Measurements from ENCODE around the gene KLHL25. TPM values are rescaled to one million over a fixed set of nuclear protein-coding genes. Genes with fewer than 3 reads are reported as not detected.

KLHL25 gene
- polyA plus RNA-seq, 1 experiment, result 4.5 TPM

DNA sequence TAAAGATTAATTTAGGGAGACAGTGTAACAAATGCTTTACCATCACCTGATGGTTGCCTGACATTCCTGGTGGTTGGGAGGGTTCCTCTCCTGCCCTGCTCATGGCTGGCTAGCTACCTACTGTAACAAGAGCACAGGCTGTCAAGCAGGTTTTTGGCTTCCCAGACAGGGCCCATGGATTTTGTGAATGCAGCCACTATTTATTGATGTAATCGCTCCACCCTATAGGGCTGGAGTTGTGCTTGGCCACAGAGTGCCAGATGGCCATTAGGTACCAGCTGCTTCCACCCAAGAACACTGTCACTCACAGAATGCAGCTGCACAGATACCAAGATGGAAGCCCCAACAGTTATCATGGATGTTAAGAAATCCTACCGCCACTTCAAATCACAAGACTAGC, 31.0 kb upstream of the KLHL25 start:
- no peak overlapping the region for H3K4me3 ChIP-seq (ENCODE audit: low read depth, low read length)
- TF ChIP-seq, protein P1, sequence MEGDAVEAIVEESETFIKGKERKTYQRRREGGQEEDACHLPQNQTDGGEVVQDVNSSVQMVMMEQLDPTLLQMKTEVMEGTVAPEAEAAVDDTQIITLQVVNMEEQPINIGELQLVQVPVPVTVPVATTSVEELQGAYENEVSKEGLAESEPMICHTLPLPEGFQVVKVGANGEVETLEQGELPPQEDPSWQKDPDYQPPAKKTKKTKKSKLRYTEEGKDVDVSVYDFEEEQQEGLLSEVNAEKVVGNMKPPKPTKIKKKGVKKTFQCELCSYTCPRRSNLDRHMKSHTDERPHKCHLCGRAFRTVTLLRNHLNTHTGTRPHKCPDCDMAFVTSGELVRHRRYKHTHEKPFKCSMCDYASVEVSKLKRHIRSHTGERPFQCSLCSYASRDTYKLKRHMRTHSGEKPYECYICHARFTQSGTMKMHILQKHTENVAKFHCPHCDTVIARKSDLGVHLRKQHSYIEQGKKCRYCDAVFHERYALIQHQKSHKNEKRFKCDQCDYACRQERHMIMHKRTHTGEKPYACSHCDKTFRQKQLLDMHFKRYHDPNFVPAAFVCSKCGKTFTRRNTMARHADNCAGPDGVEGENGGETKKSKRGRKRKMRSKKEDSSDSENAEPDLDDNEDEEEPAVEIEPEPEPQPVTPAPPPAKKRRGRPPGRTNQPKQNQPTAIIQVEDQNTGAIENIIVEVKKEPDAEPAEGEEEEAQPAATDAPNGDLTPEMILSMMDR (IDR thresholded peaks at IDR 0.05; ENCODE audit: insufficient read depth, low read depth, low read length), result no peak
- CTCF ChIA-PET, result interaction anchor here (0.7 to 1.1 kb wide), 4 partner anchors 11 to 209 kb away, joined by 3 to 4 read pairs (median 3); no protein-coding TSS in a partner anchor
- POLR2A ChIA-PET, result no interaction called here
- H3K27me3 ChIP-seq (ENCODE audit: control insufficient read depth, insufficient read depth, low read length), result no peaks in the 10 kb centered on the region; the same call in 1 of the 2 replicates
- no peak for DNase-seq (ENCODE audit: low read depth)
- no peaks in the 10 kb centered on the region for H3K36me3 ChIP-seq (ENCODE audit: control insufficient read depth, insufficient read depth, low read length)

DNA sequence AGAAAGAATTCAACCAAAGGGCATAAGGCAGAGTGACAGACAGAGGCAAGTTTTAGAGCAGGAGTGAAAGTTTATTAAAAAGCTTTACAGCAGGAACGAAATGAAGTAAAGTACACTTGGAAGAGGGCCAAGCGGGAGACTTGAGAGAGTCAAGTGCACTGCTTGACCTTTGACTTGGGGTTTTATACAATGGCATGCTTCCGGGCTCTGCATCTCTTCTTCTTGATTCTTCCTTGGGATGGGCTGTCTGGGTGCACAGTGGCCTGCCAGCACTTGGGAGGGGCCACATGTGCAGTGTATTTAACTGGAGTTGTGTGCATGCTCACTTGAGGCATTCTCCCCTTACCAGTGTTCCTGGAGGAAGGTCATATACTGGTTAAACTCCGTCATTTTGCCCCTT, 30.4 kb upstream of the KLHL25 start:
- ChIA-PET CTCF (interaction anchor here (0.6 to 1.1 kb wide), 4 partner anchors 29 to 96 kb away, joined by 3 to 4 read pairs (median 3); no protein-coding TSS in a partner anchor), POLR2A (no interaction called here)
- TF ChIP-seq, protein P1 (IDR thresholded peaks at IDR 0.05; ENCODE audit: insufficient read depth, low read depth, low read length), result no peak
- H3K27me3 ChIP-seq (ENCODE audit: control insufficient read depth, insufficient read depth, low read length), result no peaks in the 10 kb centered on the region; the same call in 1 of the 2 replicates
- H3K36me3 ChIP-seq (ENCODE audit: control insufficient read depth, insufficient read depth, low read length), result no peaks in the 10 kb centered on the region
- no peak overlapping the region for H3K4me3 ChIP-seq (ENCODE audit: low read depth, low read length)
- no peak for DNase-seq (ENCODE audit: low read depth)

DNA sequence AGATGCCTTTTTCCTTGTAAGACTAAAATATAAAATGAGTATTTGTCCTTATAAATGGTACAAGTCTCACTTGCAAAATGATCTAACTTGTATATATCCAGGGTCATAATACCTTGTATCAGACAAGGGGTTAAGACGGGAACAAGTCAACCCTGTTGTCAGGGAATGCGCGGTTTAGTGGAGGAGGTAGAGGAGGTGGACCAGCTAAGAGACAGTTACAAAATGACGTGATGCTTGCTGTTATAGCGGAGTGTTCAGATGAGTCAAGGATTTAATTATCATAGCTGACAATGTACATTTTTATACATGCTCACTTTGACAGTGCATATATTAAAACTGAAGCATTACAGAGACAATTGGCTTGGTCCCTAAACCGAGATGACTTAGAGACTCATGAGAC, 26.8 kb upstream of the KLHL25 start:
- CTCF ChIA-PET, result no interaction called here
- H3K4me3 ChIP-seq (ENCODE audit: low read depth, low read length), result no peak overlapping the region
- TF ChIP-seq, protein P1 (IDR thresholded peaks at IDR 0.05; ENCODE audit: insufficient read depth, low read depth, low read length), result no peak
- POLR2A ChIA-PET, result no interaction called here
- H3K36me3 ChIP-seq (ENCODE audit: control insufficient read depth, insufficient read depth, low read length), result no peaks in the 10 kb centered on the region
- no peaks in the 10 kb centered on the region; the same call in 1 of the 2 replicates for H3K27me3 ChIP-seq (ENCODE audit: control insufficient read depth, insufficient read depth, low read length)
- DNase-seq (ENCODE audit: low read depth), result no peak

DNA sequence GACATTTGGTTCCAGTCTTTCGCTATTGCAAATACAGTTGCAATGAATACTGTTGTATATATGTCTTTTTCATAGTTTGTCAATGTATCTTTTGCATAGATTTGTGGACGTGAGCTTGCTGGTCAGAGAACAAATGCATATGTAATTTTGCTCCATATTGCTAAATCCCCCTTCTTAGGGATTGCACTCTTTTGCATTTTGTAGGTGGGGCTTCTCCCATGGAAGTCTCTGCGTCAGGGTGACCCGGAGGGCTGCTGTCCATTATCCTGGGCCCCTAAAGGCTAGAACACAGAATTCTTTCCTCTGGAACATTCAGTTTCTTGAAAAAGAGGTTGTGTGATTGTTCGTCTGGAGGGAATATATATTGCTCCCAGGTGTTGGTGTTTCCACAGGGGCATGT, 25.2 kb upstream of the KLHL25 start:
- TF ChIP-seq, protein P1 (IDR thresholded peaks at IDR 0.05; ENCODE audit: insufficient read depth, low read depth, low read length), result no peak
- POLR2A ChIA-PET, result no interaction called here
- no peaks in the 10 kb centered on the region; the same call in 1 of the 2 replicates for H3K27me3 ChIP-seq (ENCODE audit: control insufficient read depth, insufficient read depth, low read length)
- no peaks in the 10 kb centered on the region for H3K36me3 ChIP-seq (ENCODE audit: control insufficient read depth, insufficient read depth, low read length)
- H3K4me3 ChIP-seq (ENCODE audit: low read depth, low read length), result no peak overlapping the region
- no peak for DNase-seq (ENCODE audit: low read depth)
- CTCF ChIA-PET, result interaction anchor here (1.1 kb wide), 1 partner anchor 9 kb away, joined by 4 read pairs; no protein-coding TSS in a partner anchor

DNA sequence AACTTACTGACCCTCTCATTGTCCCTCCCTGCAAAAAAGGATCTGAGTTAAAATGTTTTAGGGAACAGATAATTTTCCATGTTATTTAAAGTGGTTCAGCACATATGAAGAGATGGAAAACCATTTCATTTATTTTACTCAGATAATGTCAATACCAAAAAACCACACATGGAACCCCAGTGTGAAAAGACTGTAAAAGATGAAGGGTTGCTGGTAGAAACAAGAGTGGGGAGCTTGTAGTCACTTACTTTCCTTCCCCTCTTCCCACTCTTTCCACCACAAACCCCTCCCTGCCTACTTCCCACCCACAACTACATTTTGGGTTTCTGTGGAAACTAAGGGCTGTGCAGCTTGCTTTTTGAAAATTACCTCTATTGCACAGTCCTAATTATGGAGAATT, 18.5 kb upstream of the KLHL25 start:
- H3K4me3 ChIP-seq (ENCODE audit: low read depth, low read length), result no peak overlapping the region
- TF ChIP-seq, protein P1 (IDR thresholded peaks at IDR 0.05; ENCODE audit: insufficient read depth, low read depth, low read length), result no peak
- CTCF ChIA-PET, result no interaction called here
- no peaks in the 10 kb centered on the region for H3K36me3 ChIP-seq (ENCODE audit: control insufficient read depth, insufficient read depth, low read length)
- no peaks in the 10 kb centered on the region for H3K27me3 ChIP-seq (ENCODE audit: control insufficient read depth, insufficient read depth, low read length)
- POLR2A ChIA-PET, result no interaction called here
- no peak for DNase-seq (ENCODE audit: low read depth)
